Astrocyte (in vitro differentiated cells and primary cell): ENCODE data around the gene SRGAP1.

Experiments
- EZH2 ChIP-seq: IDR thresholded peaks from 2 replicates; pipeline ENCODE4 v1.6.1; 2012; ENCODE audit warnings: mild to moderate bottlenecking, low read length, inconsistent platforms; ENCODE audit not compliant: insufficient read depth
- TF ChIP-seq, protein P1 (sequence below): IDR thresholded peaks from 2 replicates; pipeline ENCODE4 v1.5.1; 2011; ENCODE audit warnings: low read depth, mild to moderate bottlenecking, inconsistent platforms, low read length, moderate library complexity; ENCODE audit not compliant: insufficient read depth

DNA sequence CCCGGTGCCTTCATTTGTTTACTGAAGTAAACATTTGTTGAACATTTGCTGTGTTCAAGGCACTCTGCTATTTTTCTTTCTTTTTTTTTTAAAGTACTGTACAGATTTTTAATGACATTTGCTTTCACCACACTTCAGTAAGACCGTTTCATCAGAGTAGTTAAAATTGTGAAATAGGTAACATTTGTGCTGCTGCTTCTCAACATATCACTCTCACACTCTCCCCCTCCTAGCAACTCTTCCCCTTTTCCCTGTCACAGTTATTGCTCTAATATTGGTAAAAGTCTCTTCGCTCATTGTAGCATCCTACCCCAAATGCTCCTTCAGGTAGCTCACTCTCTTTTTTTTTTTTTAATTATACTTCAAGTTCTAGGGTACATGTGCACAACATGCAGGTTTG is 49.6 kb downstream of the SRGAP1 start:
- TF ChIP-seq, protein P1, sequence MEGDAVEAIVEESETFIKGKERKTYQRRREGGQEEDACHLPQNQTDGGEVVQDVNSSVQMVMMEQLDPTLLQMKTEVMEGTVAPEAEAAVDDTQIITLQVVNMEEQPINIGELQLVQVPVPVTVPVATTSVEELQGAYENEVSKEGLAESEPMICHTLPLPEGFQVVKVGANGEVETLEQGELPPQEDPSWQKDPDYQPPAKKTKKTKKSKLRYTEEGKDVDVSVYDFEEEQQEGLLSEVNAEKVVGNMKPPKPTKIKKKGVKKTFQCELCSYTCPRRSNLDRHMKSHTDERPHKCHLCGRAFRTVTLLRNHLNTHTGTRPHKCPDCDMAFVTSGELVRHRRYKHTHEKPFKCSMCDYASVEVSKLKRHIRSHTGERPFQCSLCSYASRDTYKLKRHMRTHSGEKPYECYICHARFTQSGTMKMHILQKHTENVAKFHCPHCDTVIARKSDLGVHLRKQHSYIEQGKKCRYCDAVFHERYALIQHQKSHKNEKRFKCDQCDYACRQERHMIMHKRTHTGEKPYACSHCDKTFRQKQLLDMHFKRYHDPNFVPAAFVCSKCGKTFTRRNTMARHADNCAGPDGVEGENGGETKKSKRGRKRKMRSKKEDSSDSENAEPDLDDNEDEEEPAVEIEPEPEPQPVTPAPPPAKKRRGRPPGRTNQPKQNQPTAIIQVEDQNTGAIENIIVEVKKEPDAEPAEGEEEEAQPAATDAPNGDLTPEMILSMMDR: no peak
- TF ChIP-seq EZH2: no peak
